H1 (cell line): ENCODE data around the gene GPR15LG. TPM values are rescaled to one million over a fixed set of nuclear protein-coding genes. Genes with fewer than 3 reads are reported as not detected.

Source experiments
- CTCF ChIA-PET: fragments of 300-600 bp; sonication (Branson Sonifier 250); formaldehyde crosslinking; loops from one replicate; lab custom pipeline; 2021; ENCODE audit not compliant: partially characterized antibody; lab: Charles Lee
- POLR2A ChIA-PET: fragments of 300-600 bp; sonication (Branson Sonifier 250); formaldehyde crosslinking; loops from one replicate; lab custom pipeline; 2021; ENCODE audit warnings: inconsistent platforms; ENCODE audit not compliant: partially characterized antibody; lab: Charles Lee
- DNase-seq, 2 experiments: peaks; one replicate each; pipeline versions ENCODE4 v3.0.0 to v3.0.0-alpha.2; 2010 to 2022; ENCODE audit warnings: low spot score in 2 of 2, low read depth in 1 of 2, mixed read lengths in 1 of 2
- FAIRE-seq: peaks from 2 replicates; lab custom pipeline; 2011; peaks lifted over from hg19 to GRCh38; lab: Jason Lieb, UNC
- H2AFZ ChIP-seq: 2 replicates; pipeline ENCODE4 v1.8.1; 2012; ENCODE audit warnings: low read length, inconsistent platforms
- H2AK5ac ChIP-seq: 2 replicates; pipeline ENCODE4 v1.6.1; 2013; ENCODE audit warnings: low read depth, low read length
- H2BK120ac ChIP-seq: replicated peaks from 2 replicates; pipeline ENCODE3; 2013; ENCODE audit warnings: low read depth, low read length, inconsistent platforms
- H2BK12ac ChIP-seq: 2 replicates; pipeline ENCODE4 v1.6.1; 2013; ENCODE audit warnings: low read depth, low read length
- H2BK15ac ChIP-seq: 2 replicates; pipeline ENCODE4 v1.6.1; 2013; ENCODE audit warnings: low read length
- H2BK20ac ChIP-seq: 2 replicates; pipeline ENCODE4 v1.6.1; 2013; ENCODE audit warnings: low read length
- H2BK5ac ChIP-seq: 2 replicates; pipeline ENCODE4 v1.6.1; 2013; ENCODE audit warnings: low read depth, low read length
- H3K14ac ChIP-seq: 2 replicates; pipeline ENCODE4 v1.6.1; 2013; ENCODE audit warnings: inconsistent platforms; ENCODE audit not compliant: insufficient read length
- H3K18ac ChIP-seq: 2 replicates; pipeline ENCODE4 v1.6.1; 2013; ENCODE audit warnings: low read length; ENCODE audit errors: extremely low read depth
- H3K23ac ChIP-seq: 2 replicates; pipeline ENCODE4 v1.6.1; 2013; ENCODE audit warnings: inconsistent platforms; ENCODE audit not compliant: insufficient read length
- H3K23me2 ChIP-seq: 2 replicates; pipeline ENCODE4 v1.6.1; 2013; ENCODE audit warnings: low read depth, low read length
- H3K27ac ChIP-seq: 2 replicates; pipeline ENCODE4 v1.6.1; 2011; ENCODE audit warnings: low read depth, low read length, inconsistent platforms
- H3K27me3 ChIP-seq, 4 experiments: replicated peaks in 1 of 4; 1 replicate in 1 of 4; 2 replicates in 3 of 4; pipeline versions ENCODE4 v1.6.1 to v1.8.1; 2011 to 2013; ENCODE audit warnings: low read length in 3 of 4, mild to moderate bottlenecking in 3 of 4, inconsistent platforms in 2 of 4, mixed read lengths in 2 of 4, moderate library complexity in 1 of 4; ENCODE audit not compliant: control insufficient read depth in 3 of 4, insufficient read depth in 3 of 4; ENCODE audit errors: extremely low read depth in 1 of 4
- H3K36me3 ChIP-seq, 4 experiments: 2 replicates each; pipeline versions ENCODE4 v1.6.1 to v1.8.1; 2011 to 2013; ENCODE audit warnings: mild to moderate bottlenecking in 4 of 4, low read length in 3 of 4, moderate library complexity in 2 of 4, control low read depth in 1 of 4, inconsistent platforms in 1 of 4; ENCODE audit not compliant: insufficient read depth in 4 of 4, control insufficient read depth in 2 of 4
- H3K4ac ChIP-seq: replicated peaks from 2 replicates; pipeline ENCODE3; 2013; ENCODE audit warnings: low read length, low read depth, mixed read lengths, inconsistent platforms; ENCODE audit not compliant: insufficient read length
- H3K4me1 ChIP-seq, 4 experiments: replicated peaks in 1 of 4; 1 replicate in 1 of 4; 2 replicates in 3 of 4; pipeline versions ENCODE4 v1.6.1 to v1.8.1; 2011 to 2013; ENCODE audit warnings: low read length in 3 of 4, inconsistent platforms in 2 of 4, mixed read lengths in 1 of 4; ENCODE audit not compliant: insufficient read depth in 4 of 4, control insufficient read depth in 3 of 4
- H3K4me2 ChIP-seq, 2 experiments: 2 replicates each; pipeline versions ENCODE4 v1.6.1 to v1.8.1; 2011 to 2013; ENCODE audit warnings: low read depth in 2 of 2, low read length in 2 of 2, control low read depth in 1 of 2, inconsistent platforms in 1 of 2, mild to moderate bottlenecking in 1 of 2; ENCODE audit not compliant: insufficient read depth in 1 of 2
- H3K4me3 ChIP-seq, 4 experiments: fragments of 200-600, 300-600 bp in 1 of 4; sonication (generic), shearing (Covaris generic), sonication (Bioruptor Twin) in 1 of 4; 2 replicates each; pipeline versions ENCODE4 v1.5.1 to v1.8.1; 2011 to 2016; ENCODE audit warnings: low read length in 4 of 4, low read depth in 3 of 4, control low read depth in 2 of 4, inconsistent platforms in 2 of 4, mild to moderate bottlenecking in 2 of 4, mixed read lengths in 1 of 4, moderate library complexity in 1 of 4; ENCODE audit not compliant: insufficient read depth in 2 of 4; ENCODE audit errors: extremely low read depth in 1 of 4
- H3K56ac ChIP-seq: replicated peaks from 2 replicates; pipeline ENCODE3; 2013; ENCODE audit warnings: low read depth, mild to moderate bottlenecking, mixed read lengths, low read length, inconsistent platforms; ENCODE audit not compliant: insufficient read length
- H3K79me1 ChIP-seq: 2 replicates; pipeline ENCODE4 v1.6.1; 2013; ENCODE audit warnings: low read depth, low read length, control low read depth
- H3K79me2 ChIP-seq, 2 experiments: 2 replicates each; pipeline versions ENCODE4 v1.6.1 to v1.8.1; 2012 to 2013; ENCODE audit warnings: low read length in 2 of 2, mild to moderate bottlenecking in 2 of 2, inconsistent platforms in 1 of 2; ENCODE audit not compliant: insufficient read depth in 2 of 2, control insufficient read depth in 1 of 2
- H3K9ac ChIP-seq, 4 experiments: replicated peaks in 1 of 4; 1 replicate in 1 of 4; 2 replicates in 3 of 4; pipeline versions ENCODE4 v1.6.1 to v1.8.1; 2011 to 2013; ENCODE audit warnings: low read depth in 3 of 4, low read length in 3 of 4, control low read depth in 2 of 4, mild to moderate bottlenecking in 2 of 4, moderate library complexity in 2 of 4, inconsistent platforms in 1 of 4; ENCODE audit errors: extremely low read depth in 1 of 4
- H3K9me3 ChIP-seq, 2 experiments: 2 replicates each; pipeline versions ENCODE4 v1.6.1 to v1.8.1; 2012 to 2013; ENCODE audit warnings: mild to moderate bottlenecking in 2 of 2, moderate library complexity in 2 of 2, control low read depth in 1 of 2, inconsistent platforms in 1 of 2, low read depth in 1 of 2, low read length in 1 of 2, mixed read lengths in 1 of 2; ENCODE audit not compliant: insufficient read depth in 2 of 2
- H4K20me1 ChIP-seq, 2 experiments: replicated peaks in 1 of 2; 2 replicates each; pipeline versions ENCODE3 to v1.8.1; 2011 to 2013; ENCODE audit warnings: inconsistent platforms in 2 of 2, low read length in 2 of 2, mild to moderate bottlenecking in 1 of 2; ENCODE audit not compliant: insufficient read depth in 2 of 2, control insufficient read depth in 1 of 2
- H4K5ac ChIP-seq: 2 replicates; pipeline ENCODE4 v1.6.1; 2013; ENCODE audit warnings: low read length, low read depth, mixed read lengths, inconsistent platforms; ENCODE audit not compliant: insufficient read length
- H4K8ac ChIP-seq: 2 replicates; pipeline ENCODE4 v1.8.0; 2013; ENCODE audit warnings: mild to moderate bottlenecking, moderate library complexity, low read length, inconsistent platforms; ENCODE audit not compliant: insufficient read depth; ENCODE audit errors: extremely low read depth
- H4K91ac ChIP-seq: replicated peaks from 2 replicates; pipeline ENCODE3; 2013; ENCODE audit warnings: low read length, mixed read lengths, inconsistent platforms; ENCODE audit not compliant: insufficient read length
- BRCA1 ChIP-seq: IDR thresholded peaks from 2 replicates; pipeline ENCODE4 v1.6.1; 2012; ENCODE audit warnings: low read depth, low read length, improper control_type of control experiment
- GABPA ChIP-seq: IDR thresholded peaks from 2 replicates; pipeline ENCODE4 v1.6.1; 2011; ENCODE audit warnings: mild to moderate bottlenecking, low read length, moderate library complexity, borderline replicate concordance; ENCODE audit not compliant: insufficient read depth
- POU5F1 ChIP-seq: IDR thresholded peaks from 2 replicates; pipeline ENCODE4 v1.6.1; 2011; ENCODE audit warnings: low read depth, mild to moderate bottlenecking, low read length, moderate library complexity
- RBBP5 ChIP-seq: IDR thresholded peaks from 2 replicates; pipeline ENCODE4 v1.7.1; 2012; ENCODE audit warnings: low read depth, mild to moderate bottlenecking, inconsistent platforms, low read length, moderate library complexity, borderline replicate concordance
- YY1 ChIP-seq: IDR thresholded peaks from 2 replicates; pipeline ENCODE4 v1.6.1; 2011; ENCODE audit warnings: low read depth, mild to moderate bottlenecking, low read length
- WGBS, 2 experiments: shearing (Covaris generic) in 1 of 2; methylation state at CpG; one replicate each; pipeline versions ENCODE4 v1.1.6 to v1.1.7; 2013 to 2015; ENCODE audit warnings: low lambda C conversion rate in 2 of 2, mixed read lengths in 2 of 2, inconsistent platforms in 1 of 2, low coverage in 1 of 2, missing lambda C conversion rate in 1 of 2; ENCODE audit not compliant: insufficient replicate concordance in 2 of 2, insufficient coverage in 1 of 2, insufficient read length in 1 of 2; ENCODE audit errors: extremely low coverage in 1 of 2, missing lambda C conversion rate in 1 of 2; 5-methylcytosine and 5-hydroxymethylcytosine counted together
- polyA plus RNA-seq, 7 experiments: library from polyadenylated mRNA; depleted of rRNA in 3 of 7; stranded (reverse) in 5 of 7; unstranded in 2 of 7; fragments of >200 nt in 5 of 7; fragments of 200-250 nt in 2 of 7; gene quantifications; 1 replicate in 5 of 7; 2 replicates in 1 of 7; 4 replicates in 1 of 7; pipeline versions ENCODE4 v1.2.1 to v1.2.3, GENCODE V29; 2011 to 2013; ENCODE audit warnings: missing spikeins in 2 of 7, mixed read lengths in 2 of 7
- total RNA-seq: library from RNA; stranded (reverse); fragmentation: NEBNext Ultra II Directional; extraction: Animal tissue kit (Norgen Biotek cat#: 25700); gene quantifications from 2 replicates; pipeline ENCODE4 v1.2.1, GENCODE V29; 2021

GPR15LG gene
- total and polyA plus RNA-seq, 2 of the 8 experiments (the other 6 are each of a cell fraction or from before 2014, with no cell fraction given), result not detected

DNA sequence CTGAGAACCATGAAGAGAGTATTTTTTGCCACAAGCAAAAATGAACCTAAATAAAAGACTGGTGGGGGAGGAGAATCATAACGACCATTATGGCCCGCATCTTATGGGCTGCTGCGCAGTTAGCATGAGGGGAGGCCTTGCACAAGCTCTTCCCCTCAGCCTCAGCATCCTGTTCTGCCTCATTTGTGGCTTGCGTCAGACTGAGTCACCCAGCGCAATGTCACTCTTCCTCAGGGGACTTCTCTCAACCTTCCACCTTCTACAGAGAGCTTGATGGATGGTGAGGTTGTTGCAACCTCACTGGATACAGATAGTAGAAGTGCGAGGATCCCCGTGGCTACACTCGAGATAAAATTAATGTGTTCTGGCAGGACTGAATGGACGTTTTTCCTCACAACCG, 16.8 kb upstream of the GPR15LG start:
- POLR2A ChIA-PET, result interaction anchor here (1.0 to 2.8 kb wide), 4 partner anchors 9 to 38 kb away, joined by 3 to 16 read pairs (median 10); partner anchors contain the start of gene GHITM
- Histone ChIP-seq H3K23ac (no peak overlapping the region), H2BK5ac (no peak overlapping the region)
- CTCF ChIA-PET, result interaction anchor here (0.9 to 10.9 kb wide), 9 partner anchors 9 to 58 kb away, joined by 3 to 95 read pairs (median 4); no protein-coding TSS in a partner anchor
- TF ChIP-seq YY1 (no peak), GABPA (no peak), RBBP5 (no peak), POU5F1 (no peak), BRCA1 (no peak)
- TF ChIP-seq, all 59 proteins: peak for 0
- H3K56ac ChIP-seq, result no peak overlapping the region
- H3K79me1 ChIP-seq, result no peaks in the 10 kb centered on the region
- no peak overlapping the region for H2BK15ac ChIP-seq
- H2AFZ ChIP-seq, result no peak overlapping the region
- H3K4me1 ChIP-seq, result peaks cover 1 to 20% (median 10%) of the 10 kb centered on the region in 4 experiments; a peak in 6 of 7 replicates
- H3K79me2 ChIP-seq, result no peaks in the 10 kb centered on the region
- 88% methylated on average over 10 of the region's 10 CpGs; no CpG with 5 or more reads in 1 of the 2 experiments for WGBS, 2 experiments
- H3K14ac ChIP-seq, result no peak overlapping the region
- no peak overlapping the region for H4K5ac ChIP-seq
- H3K4ac ChIP-seq, result no peak overlapping the region
- no peak overlapping the region for H2BK12ac ChIP-seq
- H2AK5ac ChIP-seq, result no peak overlapping the region
- no peaks in the 10 kb centered on the region for H3K23me2 ChIP-seq
- no peak overlapping the region for H2BK20ac ChIP-seq
- no peak overlapping the region for H2BK120ac ChIP-seq
- no peak overlapping the region for H3K9ac ChIP-seq
- H3K27me3 ChIP-seq, result no peaks in the 10 kb centered on the region
- H3K36me3 ChIP-seq, result peaks cover 3 to 24% (median 13%) of the 10 kb centered on the region in 4 experiments; a peak in 5 of 8 replicates
- no peaks in the 10 kb centered on the region for H4K20me1 ChIP-seq
- DNase-seq (no peak), FAIRE-seq (no peak)
- no peak overlapping the region for H4K8ac ChIP-seq
- H3K18ac ChIP-seq, result no peak overlapping the region
- no peaks in the 10 kb centered on the region for H3K9me3 ChIP-seq
- no peak overlapping the region for H4K91ac ChIP-seq
- no peak overlapping the region for H3K27ac ChIP-seq
- H3K4me3 ChIP-seq, result no peak overlapping the region
- H3K4me2 ChIP-seq, result no peak overlapping the region
